Loucy (cell line): ENCODE measurements around the gene S100G.

ENCODE experiments used
- H2AFZ ChIP-seq: fragments of 200-600 bp; sonication (generic); 2 replicates; pipeline ENCODE4 v1.6.0; 2016; ENCODE audit warnings: antibody characterized with exemption, mild to moderate bottlenecking, low read length, moderate library complexity
- H3F3A ChIP-seq: fragments of 200-600 bp; 2 replicates; pipeline ENCODE4 v1.6.0; 2016; ENCODE audit warnings: antibody characterized with exemption, low read depth, mild to moderate bottlenecking
- H3K27me3 ChIP-seq: fragments of 200-600 bp; sonication (generic); 2 replicates; pipeline ENCODE4 v1.6.1; 2014; ENCODE audit warnings: low read length, mild to moderate bottlenecking; ENCODE audit not compliant: insufficient read depth, poor library complexity, severe bottlenecking
- H3K36me3 ChIP-seq: fragments of 200-600 bp; sonication (generic); 2 replicates; pipeline ENCODE4 v1.6.1; 2016; ENCODE audit warnings: low read length; ENCODE audit not compliant: insufficient read depth
- H3K4me1 ChIP-seq: fragments of 200-600 bp; sonication (generic); 2 replicates; pipeline ENCODE4 v1.5.1; 2014; ENCODE audit warnings: low read length, mild to moderate bottlenecking; ENCODE audit not compliant: insufficient read depth, poor library complexity, severe bottlenecking
- H3K4me2 ChIP-seq: fragments of 200-600 bp; sonication (generic); 2 replicates; pipeline ENCODE4 v1.6.0; 2014; ENCODE audit warnings: antibody characterized with exemption, low read length, low read depth, mild to moderate bottlenecking; ENCODE audit not compliant: poor library complexity, severe bottlenecking
- H3K4me3 ChIP-seq: fragments of 200-600 bp; sonication (generic); 2 replicates; pipeline ENCODE4 v1.5.1; 2014; ENCODE audit warnings: low read length, mild to moderate bottlenecking, mixed read lengths; ENCODE audit not compliant: poor library complexity, severe bottlenecking
- H3K79me2 ChIP-seq: fragments of 200-600 bp; sonication (generic); 2 replicates; pipeline ENCODE4 v1.6.1; 2014; ENCODE audit warnings: low read length; ENCODE audit not compliant: insufficient read depth
- H3K9ac ChIP-seq: fragments of 200-600 bp; sonication (generic); 2 replicates; pipeline ENCODE4 v1.6.0; 2014; ENCODE audit warnings: mild to moderate bottlenecking, low read depth, low read length, moderate library complexity; ENCODE audit not compliant: poor library complexity, severe bottlenecking
- H3K9me2 ChIP-seq: fragments of 200-600 bp; sonication (generic); replicated peaks from 2 replicates; pipeline ENCODE4 v1.6.1; 2016; ENCODE audit warnings: low read depth, low read length, mixed read lengths
- H3K9me3 ChIP-seq: fragments of 200-600 bp; sonication (generic); 2 replicates; pipeline ENCODE4 v1.6.1; 2014; ENCODE audit warnings: mild to moderate bottlenecking, antibody characterized with exemption, low read length, low read depth; ENCODE audit not compliant: insufficient read depth
- H4K20me1 ChIP-seq: fragments of 200-600 bp; sonication (generic); 2 replicates; pipeline ENCODE4 v1.6.0; 2014; ENCODE audit warnings: antibody characterized with exemption, low read length, mild to moderate bottlenecking; ENCODE audit not compliant: insufficient read depth, poor library complexity, severe bottlenecking
- CTCF ChIP-seq: fragments of 200-600 bp; sonication (generic); conservative IDR thresholded peaks from 2 replicates; pipeline ENCODE4 v1.5.1; 2014; ENCODE audit warnings: mild to moderate bottlenecking, antibody characterized with exemption, low read length
- EZH2phosphoT487 ChIP-seq: fragments of 200-600 bp; IDR thresholded peaks from 2 replicates; pipeline ENCODE4 v1.6.1; 2018; ENCODE audit warnings: antibody characterized with exemption, mild to moderate bottlenecking, moderate library complexity, borderline replicate concordance

The S100G gene

GRCh38 chrX:16702700-16703599 is 53.0 kb downstream of the S100G start:
- H3K4me1 ChIP-seq, result no peaks in the 10 kb centered on the region
- H3K4me3 ChIP-seq, result no peak overlapping the region
- H3K4me2 ChIP-seq, result no peak overlapping the region
- H3K9me2 ChIP-seq, result no peaks in the 10 kb centered on the region
- no peak overlapping the region for H2AFZ ChIP-seq
- no peaks in the 10 kb centered on the region for H3F3A ChIP-seq
- no peak for TF ChIP-seq EZH2phosphoT487
- no peak for TF ChIP-seq CTCF
- H3K36me3 ChIP-seq, result no peaks in the 10 kb centered on the region
- no peaks in the 10 kb centered on the region for H3K9me3 ChIP-seq
- H3K9ac ChIP-seq, result no peak overlapping the region
- no peaks in the 10 kb centered on the region for H3K27me3 ChIP-seq
- no peaks in the 10 kb centered on the region for H3K79me2 ChIP-seq
- H4K20me1 ChIP-seq, result no peaks in the 10 kb centered on the region
